GM23338 (cell line): ENCODE measurements around the gene PYGO2.

Source experiments
- CREB1 ChIP-seq: fragments of 250-450 bp; sonication (Bioruptor Pico); IDR thresholded peaks from 2 replicates; pipeline ENCODE4 v1.5.0; 2020; ENCODE audit warnings: low read depth, mild to moderate bottlenecking, moderate library complexity
- EZH2 ChIP-seq: fragments of 200-600 bp; sonication (generic); IDR thresholded peaks from one replicate; pipeline ENCODE4 v1.8.0; 2017; ENCODE audit warnings: antibody characterized with exemption, mild to moderate bottlenecking, low read depth; ENCODE audit not compliant: unreplicated experiment
- EZH2phosphoT487 ChIP-seq: fragments of 200-600 bp; sonication (generic); IDR thresholded peaks from one replicate; pipeline ENCODE4 v1.8.1; 2018; ENCODE audit warnings: antibody characterized with exemption; ENCODE audit not compliant: unreplicated experiment
- JUNB ChIP-seq: IDR thresholded peaks from one replicate; pipeline ENCODE4 v1.6.1; 2016; ENCODE audit warnings: antibody characterized with exemption; ENCODE audit not compliant: unreplicated experiment
- POLR2AphosphoS5 ChIP-seq: IDR thresholded peaks from 2 replicates; pipeline ENCODE4 v1.6.1; 2016; ENCODE audit warnings: antibody characterized with exemption, low read depth
- STAT1 ChIP-seq: IDR thresholded peaks from one replicate; pipeline ENCODE4 v1.6.1; 2016; ENCODE audit warnings: antibody characterized with exemption; ENCODE audit not compliant: unreplicated experiment
- ZNF114 ChIP-seq: fragments of 250-450 bp; sonication (Bioruptor Pico); IDR thresholded peaks from 2 replicates; pipeline ENCODE4 v1.5.0; 2020; ENCODE audit warnings: mild to moderate bottlenecking, moderate library complexity
- TF ChIP-seq, protein P1 (sequence below), 2 experiments: fragments of 200-600 bp in 1 of 2; sonication (generic) in 1 of 2; conservative IDR thresholded peaks; 2 replicates each; pipeline versions ENCODE4 v1.5.1 to v1.6.1; 2016 to 2017; ENCODE audit warnings: antibody characterized with exemption in 2 of 2, low read depth in 2 of 2, mild to moderate bottlenecking in 2 of 2, moderate library complexity in 1 of 2
- TF ChIP-seq, protein P2 (sequence below): IDR thresholded peaks from one replicate; pipeline ENCODE4 v1.6.1; 2018; ENCODE audit warnings: antibody characterized with exemption; ENCODE audit not compliant: unreplicated experiment
- TF ChIP-seq, protein P3 (sequence below): IDR thresholded peaks from 2 replicates; pipeline ENCODE4 v1.6.1; 2016; ENCODE audit warnings: antibody characterized with exemption

DNA sequence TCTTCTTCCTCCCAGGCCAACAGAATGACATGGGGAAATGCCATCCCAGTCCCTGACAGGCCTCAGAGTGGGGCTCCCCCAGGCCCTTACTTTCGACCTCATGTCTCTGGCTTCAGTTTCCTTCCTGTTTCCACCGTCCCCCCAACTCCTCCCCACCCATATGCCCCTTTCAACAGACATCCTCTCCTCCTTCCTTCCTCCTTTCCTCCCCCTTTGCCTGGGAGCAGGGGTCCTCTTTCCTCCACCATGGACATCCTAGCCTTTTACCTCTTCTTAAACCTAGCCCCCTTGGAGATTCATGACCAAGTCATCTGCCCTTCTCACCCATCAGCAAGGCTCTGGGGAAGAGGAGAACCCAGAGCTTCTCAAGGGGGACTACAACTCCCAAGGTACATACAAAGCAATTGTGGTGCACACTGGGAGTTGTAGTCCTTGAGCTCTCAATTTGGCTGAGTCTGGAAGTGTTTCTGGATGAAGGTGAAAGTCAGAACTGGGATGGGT, 45.1 kb upstream of the PYGO2 start:
- TF ChIP-seq, protein P1, sequence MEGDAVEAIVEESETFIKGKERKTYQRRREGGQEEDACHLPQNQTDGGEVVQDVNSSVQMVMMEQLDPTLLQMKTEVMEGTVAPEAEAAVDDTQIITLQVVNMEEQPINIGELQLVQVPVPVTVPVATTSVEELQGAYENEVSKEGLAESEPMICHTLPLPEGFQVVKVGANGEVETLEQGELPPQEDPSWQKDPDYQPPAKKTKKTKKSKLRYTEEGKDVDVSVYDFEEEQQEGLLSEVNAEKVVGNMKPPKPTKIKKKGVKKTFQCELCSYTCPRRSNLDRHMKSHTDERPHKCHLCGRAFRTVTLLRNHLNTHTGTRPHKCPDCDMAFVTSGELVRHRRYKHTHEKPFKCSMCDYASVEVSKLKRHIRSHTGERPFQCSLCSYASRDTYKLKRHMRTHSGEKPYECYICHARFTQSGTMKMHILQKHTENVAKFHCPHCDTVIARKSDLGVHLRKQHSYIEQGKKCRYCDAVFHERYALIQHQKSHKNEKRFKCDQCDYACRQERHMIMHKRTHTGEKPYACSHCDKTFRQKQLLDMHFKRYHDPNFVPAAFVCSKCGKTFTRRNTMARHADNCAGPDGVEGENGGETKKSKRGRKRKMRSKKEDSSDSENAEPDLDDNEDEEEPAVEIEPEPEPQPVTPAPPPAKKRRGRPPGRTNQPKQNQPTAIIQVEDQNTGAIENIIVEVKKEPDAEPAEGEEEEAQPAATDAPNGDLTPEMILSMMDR (conservative IDR thresholded peaks at IDR 0.05; ENCODE audit: low read depth in 2 of 2): no peak
- TF ChIP-seq POLR2AphosphoS5 (no peak), EZH2 (no peak), EZH2phosphoT487 (no peak), STAT1 (no peak), CREB1 (CRISPR knock-in tag) (no peak), ZNF114 (CRISPR knock-in tag) (no peak), JUNB (no peak)
- TF ChIP-seq, protein P2, sequence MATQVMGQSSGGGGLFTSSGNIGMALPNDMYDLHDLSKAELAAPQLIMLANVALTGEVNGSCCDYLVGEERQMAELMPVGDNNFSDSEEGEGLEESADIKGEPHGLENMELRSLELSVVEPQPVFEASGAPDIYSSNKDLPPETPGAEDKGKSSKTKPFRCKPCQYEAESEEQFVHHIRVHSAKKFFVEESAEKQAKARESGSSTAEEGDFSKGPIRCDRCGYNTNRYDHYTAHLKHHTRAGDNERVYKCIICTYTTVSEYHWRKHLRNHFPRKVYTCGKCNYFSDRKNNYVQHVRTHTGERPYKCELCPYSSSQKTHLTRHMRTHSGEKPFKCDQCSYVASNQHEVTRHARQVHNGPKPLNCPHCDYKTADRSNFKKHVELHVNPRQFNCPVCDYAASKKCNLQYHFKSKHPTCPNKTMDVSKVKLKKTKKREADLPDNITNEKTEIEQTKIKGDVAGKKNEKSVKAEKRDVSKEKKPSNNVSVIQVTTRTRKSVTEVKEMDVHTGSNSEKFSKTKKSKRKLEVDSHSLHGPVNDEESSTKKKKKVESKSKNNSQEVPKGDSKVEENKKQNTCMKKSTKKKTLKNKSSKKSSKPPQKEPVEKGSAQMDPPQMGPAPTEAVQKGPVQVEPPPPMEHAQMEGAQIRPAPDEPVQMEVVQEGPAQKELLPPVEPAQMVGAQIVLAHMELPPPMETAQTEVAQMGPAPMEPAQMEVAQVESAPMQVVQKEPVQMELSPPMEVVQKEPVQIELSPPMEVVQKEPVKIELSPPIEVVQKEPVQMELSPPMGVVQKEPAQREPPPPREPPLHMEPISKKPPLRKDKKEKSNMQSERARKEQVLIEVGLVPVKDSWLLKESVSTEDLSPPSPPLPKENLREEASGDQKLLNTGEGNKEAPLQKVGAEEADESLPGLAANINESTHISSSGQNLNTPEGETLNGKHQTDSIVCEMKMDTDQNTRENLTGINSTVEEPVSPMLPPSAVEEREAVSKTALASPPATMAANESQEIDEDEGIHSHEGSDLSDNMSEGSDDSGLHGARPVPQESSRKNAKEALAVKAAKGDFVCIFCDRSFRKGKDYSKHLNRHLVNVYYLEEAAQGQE: no peak
- TF ChIP-seq, protein P3, sequence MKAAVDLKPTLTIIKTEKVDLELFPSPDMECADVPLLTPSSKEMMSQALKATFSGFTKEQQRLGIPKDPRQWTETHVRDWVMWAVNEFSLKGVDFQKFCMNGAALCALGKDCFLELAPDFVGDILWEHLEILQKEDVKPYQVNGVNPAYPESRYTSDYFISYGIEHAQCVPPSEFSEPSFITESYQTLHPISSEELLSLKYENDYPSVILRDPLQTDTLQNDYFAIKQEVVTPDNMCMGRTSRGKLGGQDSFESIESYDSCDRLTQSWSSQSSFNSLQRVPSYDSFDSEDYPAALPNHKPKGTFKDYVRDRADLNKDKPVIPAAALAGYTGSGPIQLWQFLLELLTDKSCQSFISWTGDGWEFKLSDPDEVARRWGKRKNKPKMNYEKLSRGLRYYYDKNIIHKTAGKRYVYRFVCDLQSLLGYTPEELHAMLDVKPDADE: peak; percentile 96
